Endothelial cell of umbilical vein (primary cell): ENCODE measurements around the gene SLC4A11. TPM values are rescaled to one million over a fixed set of nuclear protein-coding genes. Genes with fewer than 3 reads are reported as not detected.

Source experiments
- BruUV-seq: library from RNA; stranded (reverse); fragments of 400-500 nt; replicated peaks from 2 replicates; lab custom pipeline; 2021; lab: Mats Ljungman, UMichigan
- CTCF ChIA-PET: fragments of 300-600, 350-600 bp; sonication (Branson Sonifier 250); formaldehyde crosslinking; loops from one replicate; lab custom pipeline; 2021; ENCODE audit warnings: antibody characterized with exemption, inconsistent platforms; lab: Charles Lee
- POLR2A ChIA-PET: fragments of 300-600, 350-600 bp; sonication (Branson Sonifier 250); formaldehyde crosslinking; loops from one replicate; lab custom pipeline; 2021; ENCODE audit warnings: antibody characterized with exemption, inconsistent platforms; lab: Charles Lee
- DNase-seq: peaks from one replicate; pipeline ENCODE4 v3.0.0-alpha.2; 2011; ENCODE audit warnings: low read depth, low spot score
- FAIRE-seq: peaks from 2 replicates; lab custom pipeline; 2011; peaks lifted over from hg19 to GRCh38; lab: Jason Lieb, UNC
- H2AFZ ChIP-seq: 2 replicates; pipeline ENCODE4 v1.6.0; 2012; ENCODE audit warnings: low read depth, low read length, control low read depth, inconsistent platforms
- H3K27ac ChIP-seq: 2 replicates; pipeline ENCODE4 v1.5.1; 2011; ENCODE audit warnings: low read depth, mild to moderate bottlenecking, control low read depth, low read length, moderate library complexity; ENCODE audit not compliant: insufficient read depth
- H3K27me3 ChIP-seq, 2 experiments: 2 replicates each; pipeline versions ENCODE4 v1.6.0 to v1.6.1; 2011; ENCODE audit warnings: low read length in 2 of 2, mixed read lengths in 1 of 2; ENCODE audit not compliant: control insufficient read depth in 2 of 2, insufficient read depth in 2 of 2
- H3K36me3 ChIP-seq, 2 experiments: 2 replicates in 1 of 2; 3 replicates in 1 of 2; pipeline ENCODE4 v1.5.1; 2011; ENCODE audit warnings: low read length in 2 of 2, mild to moderate bottlenecking in 1 of 2, moderate library complexity in 1 of 2; ENCODE audit not compliant: control insufficient read depth in 2 of 2, insufficient read depth in 2 of 2; ENCODE audit errors: extremely low read depth in 1 of 2
- H3K4me1 ChIP-seq: 3 replicates; pipeline ENCODE4 v1.5.1; 2011; ENCODE audit warnings: mild to moderate bottlenecking, low read length; ENCODE audit not compliant: control insufficient read depth, insufficient read depth; ENCODE audit errors: extremely low read depth
- H3K4me2 ChIP-seq: 2 replicates; pipeline ENCODE4 v1.6.1; 2011; ENCODE audit warnings: low read length, control low read depth, mixed read lengths; ENCODE audit not compliant: insufficient read depth
- H3K4me3 ChIP-seq, 3 experiments: fragments of 200-600 bp in 1 of 3; sonication (generic), shearing (Covaris generic) in 1 of 3; replicated peaks in 1 of 3; 2 replicates each; pipeline ENCODE4 v1.5.1; 2011 to 2016; ENCODE audit warnings: control low read depth in 3 of 3, low read length in 3 of 3, mild to moderate bottlenecking in 2 of 3, inconsistent platforms in 1 of 3, low read depth in 1 of 3, moderate library complexity in 1 of 3; ENCODE audit not compliant: insufficient read depth in 1 of 3
- H3K79me2 ChIP-seq: 2 replicates; pipeline ENCODE4 v1.6.0; 2012; ENCODE audit warnings: low read length, inconsistent platforms; ENCODE audit not compliant: control insufficient read depth, insufficient read depth
- H3K9ac ChIP-seq: replicated peaks from 2 replicates; pipeline ENCODE3; 2011; ENCODE audit warnings: low read length, control low read depth; ENCODE audit not compliant: insufficient read depth; ENCODE audit errors: extremely low read depth
- H3K9me1 ChIP-seq: replicated peaks from 3 replicates; pipeline ENCODE4 v1.6.0; 2011; ENCODE audit warnings: mild to moderate bottlenecking, low read length; ENCODE audit not compliant: control insufficient read depth, insufficient read depth; ENCODE audit errors: extremely low read depth
- H3K9me3 ChIP-seq: replicated peaks from 2 replicates; pipeline ENCODE4 v1.5.1; 2012; ENCODE audit warnings: low read length, inconsistent platforms; ENCODE audit not compliant: control insufficient read depth, insufficient read depth
- H4K20me1 ChIP-seq: replicated peaks from 2 replicates; pipeline ENCODE3; 2011; ENCODE audit warnings: mild to moderate bottlenecking, low read length; ENCODE audit not compliant: control insufficient read depth, insufficient read depth; ENCODE audit errors: extremely low read depth
- CTCF ChIP-seq, 2 donors: IDR thresholded peaks; 1 replicate in 1 of 2; 2 replicates in 1 of 2; pipeline ENCODE4 v1.5.1; 2011; ENCODE audit warnings: low read length in 2 of 2, mild to moderate bottlenecking in 2 of 2, moderate library complexity in 2 of 2, control low read depth in 1 of 2, inconsistent platforms in 1 of 2, low read depth in 1 of 2; ENCODE audit not compliant: insufficient read depth in 1 of 2; ENCODE audit errors: extremely low read depth in 1 of 2
- EZH2 ChIP-seq: IDR thresholded peaks from 2 replicates; pipeline ENCODE4 v1.6.1; 2012; ENCODE audit warnings: borderline replicate concordance, low read depth, mild to moderate bottlenecking, moderate library complexity, low read length, inconsistent platforms; ENCODE audit not compliant: severe bottlenecking
- FOS ChIP-seq: IDR thresholded peaks from 2 replicates; pipeline ENCODE4 v1.6.1; 2011; ENCODE audit warnings: mild to moderate bottlenecking, low read length, moderate library complexity, borderline replicate concordance; ENCODE audit not compliant: insufficient read depth
- GATA2 ChIP-seq: IDR thresholded peaks from 2 replicates; pipeline ENCODE4 v1.7.0; 2011; ENCODE audit warnings: low read depth, mild to moderate bottlenecking, moderate library complexity, mixed read lengths, low read length; ENCODE audit not compliant: insufficient read length, insufficient read depth
- JUN ChIP-seq: IDR thresholded peaks from 2 replicates; pipeline ENCODE4 v1.6.1; 2011; ENCODE audit warnings: borderline replicate concordance, low read depth; ENCODE audit not compliant: insufficient read length, insufficient read depth
- MAX ChIP-seq: IDR thresholded peaks from 2 replicates; pipeline ENCODE4 v1.6.1; 2011; ENCODE audit not compliant: insufficient read depth, insufficient read length
- MYC ChIP-seq: IDR thresholded peaks from one replicate; pipeline ENCODE4 v1.6.1; 2011; ENCODE audit warnings: mild to moderate bottlenecking, low read depth, low read length
- POLR2A ChIP-seq: IDR thresholded peaks from 2 replicates; pipeline ENCODE4 v1.6.1; 2012; ENCODE audit warnings: low read depth, mild to moderate bottlenecking, control low read depth, low read length
- POLR2AphosphoS5 ChIP-seq: IDR thresholded peaks from 2 replicates; pipeline ENCODE4 v1.6.1; 2012; ENCODE audit warnings: low read depth, mild to moderate bottlenecking, control low read depth, low read length, moderate library complexity; ENCODE audit not compliant: insufficient read depth
- dilution Hi-C: fragments of 300-500 bp; cut with MboI; formaldehyde crosslinking; loops from one replicate; pipeline ENCODE4 v1.15.0; 2019; ENCODE audit warnings: low sequenced_read_pairs; ENCODE audit not compliant: extremely low pct_ligation_motif_present
- intact Hi-C: fragments of 100-400 bp; cut with micrococcal nuclease; formaldehyde crosslinking; loops from one replicate; pipeline ENCODE4 v1.10.0; 2022
- polyA plus RNA-seq, 4 experiments: library from polyadenylated mRNA; depleted of rRNA in 3 of 4; stranded (reverse) in 3 of 4; unstranded in 1 of 4; fragments of >200 nt; gene quantifications; 2 replicates each; pipeline versions ENCODE4 v1.2.1 to v1.2.3, GENCODE V29; 2011 to 2012; ENCODE audit warnings: missing spikeins in 1 of 4
- total RNA-seq: library from RNA; stranded (reverse); gene quantifications from 2 replicates; pipeline ENCODE4 v1.2.3, GENCODE V29; 2021

The SLC4A11 gene
- total and polyA plus RNA-seq, 2 donors (not counting 3 experiments of a cell fraction or from before 2014, with no cell fraction given), result 5.7 to 10.2 TPM

- BruUV-seq, result TSS peak; percentile 41
- H3K4me2 ChIP-seq, result peak within 1 kb of the TSS; percentile 81
- DNase-seq (peak; percentile 84), FAIRE-seq (peak; percentile 94)
- peaks cover 9 to 12% of the 10 kb centered on the region in 2 experiments for H3K36me3 ChIP-seq
- ChIA-PET CTCF (interaction anchor here (1.8 to 2.1 kb wide), 2 partner anchors 112 to 151 kb away, joined by 5 to 6 read pairs; no protein-coding TSS in a partner anchor), POLR2A (no interaction called here)
- TF ChIP-seq EZH2 (no peak), MAX (no peak), POLR2A (peak; percentile 95)
- peak within 1 kb of the TSS; percentile 81 for H3K9ac ChIP-seq
- dilution Hi-C loops (no loop called here), intact Hi-C loops (loop anchor here (2.0 kb wide), 1 partner anchor 31 kb away; the partner anchor contains the start of gene LZTS3)
- H3K9me3 ChIP-seq, result no peaks in the 10 kb centered on the region
- H3K9me1 ChIP-seq, result no peaks in the 10 kb centered on the region
- H3K27ac ChIP-seq, result peak within 1 kb of the TSS; percentile 35
- no peaks in the 10 kb centered on the region for H3K27me3 ChIP-seq
- H3K4me1 ChIP-seq, result peaks cover 15% of the 10 kb centered on the region
- H3K4me3 ChIP-seq, result peak within 1 kb of the TSS; percentile 40 to 71 (median 69)
- no peaks in the 10 kb centered on the region for H4K20me1 ChIP-seq
- peak within 1 kb of the TSS; percentile 71 for H2AFZ ChIP-seq
- peaks cover 18% of the 10 kb centered on the region for H3K79me2 ChIP-seq
These were observed 34.7 kb downstream of the SLC4A11 start, which contains the start of gene DDRGK1 for GRCh38 chr20:3204124-3204794. TSS of gene DDRGK1 (minus strand) at chr20:3204682. CDS start at chr20:3204627, 55 bp downstream.

GRCh38 chr20:3203315-3204123, 35.5 kb downstream of the SLC4A11 start:
- Histone ChIP-seq H3K9me3 (no peaks in the 10 kb centered on the region), H3K4me2 (peak overlapping the region; percentile 81), H4K20me1 (no peaks in the 10 kb centered on the region), H3K27ac (peak overlapping the region; percentile 35), H3K9ac (peak overlapping the region; percentile 81), H3K36me3 (peaks cover 10 to 14% of the 10 kb centered on the region in 2 experiments), H3K4me3 (peak overlapping the region; percentile 40 to 71 (median 69)), H3K79me2 (peaks cover 18% of the 10 kb centered on the region), H3K4me1 (peaks cover 11% of the 10 kb centered on the region), H3K27me3 (no peaks in the 10 kb centered on the region), H2AFZ (peak overlapping the region; percentile 71), H3K9me1 (no peaks in the 10 kb centered on the region)
- ChIA-PET POLR2A (no interaction called here), CTCF (interaction anchor here (1.1 to 2.1 kb wide), 5 partner anchors 44 to 150 kb away, joined by 3 to 6 read pairs (median 4); partner anchors contain the start of genes FASTKD5 and UBOX5)
- peak; percentile 24 for DNase-seq
- no peak for FAIRE-seq
- dilution Hi-C loops, result no loop called here
- BruUV-seq, result no TSS peak
- intact Hi-C loops, result loop anchor here (2.0 kb wide), 1 partner anchor 31 kb away; the partner anchor contains the start of gene LZTS3
- TF ChIP-seq POLR2A (no peak), FOS (no peak), CTCF (IDR thresholded peaks at IDR 0.05; ENCODE audit: extremely low read depth in 1 of 2, insufficient read depth in 1 of 2, low read depth in 1 of 2, low read length in 2 of 2) (no peak), POLR2AphosphoS5 (no peak), JUN (no peak), EZH2 (no peak), MAX (no peak), MYC (no peak), GATA2 (no peak)
